Lung (tissue), 12 donors: Measurements from ENCODE around the gene DST. TPM values are rescaled to one million over a fixed set of nuclear protein-coding genes. Genes with fewer than 3 reads are reported as not detected.

ENCODE experiments used
- ATAC-seq: fragments of 200-7000 bp; cut with Tn5 transposase; one replicate; pipeline ENCODE4 v1.9.1; 2020; ENCODE audit warnings: moderate number of reproducible peaks; ENCODE audit not compliant: insufficient read depth, low FRiP score
- DNase-seq, 3 donors: peaks; one replicate each; pipeline ENCODE4 v3.0.0-alpha.2; 2013 to 2017
- H3K27ac ChIP-seq, 2 donors: one replicate each; pipeline ENCODE4 v1.5.1; 2013; ENCODE audit warnings: mild to moderate bottlenecking in 2 of 2, moderate library complexity in 2 of 2, control low read depth in 1 of 2, inconsistent platforms in 1 of 2, low read depth in 1 of 2, low read length in 1 of 2
- H3K27me3 ChIP-seq, 3 donors: one replicate each; pipeline ENCODE4 v1.5.1; 2013; ENCODE audit warnings: low read length in 2 of 3; ENCODE audit not compliant: control insufficient read depth in 3 of 3, insufficient read depth in 3 of 3
- H3K36me3 ChIP-seq, 4 donors: one replicate each; pipeline ENCODE4 v1.5.1; 2013; ENCODE audit warnings: low read length in 4 of 4, mild to moderate bottlenecking in 1 of 4, moderate library complexity in 1 of 4; ENCODE audit not compliant: control insufficient read depth in 4 of 4, insufficient read depth in 4 of 4
- H3K4me1 ChIP-seq, 5 donors: one replicate each; pipeline ENCODE4 v1.5.1; 2013; ENCODE audit warnings: low read length in 5 of 5, mild to moderate bottlenecking in 2 of 5, moderate library complexity in 1 of 5; ENCODE audit not compliant: control insufficient read depth in 5 of 5, insufficient read depth in 5 of 5
- H3K4me3 ChIP-seq: one replicate; pipeline ENCODE4 v1.5.1; 2013; ENCODE audit warnings: mild to moderate bottlenecking, control low read depth, moderate library complexity
- H3K9ac ChIP-seq, 2 donors: one replicate each; pipeline ENCODE4 v1.5.1; 2013; ENCODE audit warnings: low read length in 2 of 2, control low read depth in 1 of 2; ENCODE audit not compliant: insufficient read depth in 1 of 2
- H3K9me3 ChIP-seq, 4 donors: one replicate each; pipeline ENCODE4 v1.5.1; 2013; ENCODE audit warnings: low read length in 3 of 4, mild to moderate bottlenecking in 1 of 4, moderate library complexity in 1 of 4; ENCODE audit not compliant: control insufficient read depth in 4 of 4, insufficient read depth in 3 of 4
- CTCF ChIP-seq: IDR thresholded peaks from 2 replicates; pipeline ENCODE4 v1.5.1; 2012; ENCODE audit warnings: mild to moderate bottlenecking; ENCODE audit errors: control extremely low read depth, extremely low read depth
- WGBS, 2 donors: extraction: QIAGEN DNeasy Blood & Tissue Kit; methylation state at CpG; one replicate each; pipeline ENCODE4 v1.1.7; 2013; 5-methylcytosine and 5-hydroxymethylcytosine counted together
- polyA plus RNA-seq, 2 donors: library from polyadenylated mRNA; stranded (reverse); fragments of 200-250 nt; gene quantifications; one replicate each; pipeline ENCODE4 v1.2.1, GENCODE V29; 2013
- total RNA-seq, 2 donors: library from RNA; depleted of rRNA in 1 of 2; stranded (reverse); fragments of >200 nt in 1 of 2; gene quantifications; one replicate each; pipeline ENCODE4 v1.2.1, GENCODE V29; 2014 to 2021
- donor health status: control.
- donor health status: control.
- donor health status: Bipolar disorder and iron deficiency.
- donor health status: healthy.
- donor health status: DM: yes; HTN: yes; CAD: no.

Gene DST
- total and polyA plus RNA-seq, 4 donors, result 40.7 to 835 (median 201) TPM

DNA sequence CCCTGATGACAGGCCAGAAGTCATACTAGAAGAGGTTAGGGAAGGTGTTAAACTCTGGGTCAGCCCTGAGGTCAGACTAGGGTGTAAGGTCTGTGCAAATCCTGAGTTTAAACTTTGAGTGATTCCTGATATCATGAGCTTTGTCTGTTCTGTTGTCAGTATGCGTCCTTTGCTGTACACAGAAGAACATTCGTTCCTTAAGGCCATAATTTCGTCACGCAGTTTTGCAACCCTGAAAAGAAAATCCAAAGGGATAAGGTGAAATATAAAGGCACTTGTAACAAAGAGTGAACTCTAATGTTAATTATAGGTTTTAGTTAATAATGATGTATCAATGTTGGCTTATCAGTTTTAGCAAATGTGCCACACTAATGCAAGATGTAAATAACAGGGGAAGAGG, 2.3 kb downstream of the DST start:
- no peaks in the 10 kb centered on the region for H3K27me3 ChIP-seq
- TF ChIP-seq CTCF, result no peak
- peaks cover 0 to 3% (median 0%) of the 10 kb centered on the region in 5 donors for H3K4me1 ChIP-seq
- H3K27ac ChIP-seq, result no peak overlapping the region
- DNase-seq, result no peak
- H3K9ac ChIP-seq, result no peak overlapping the region
- peaks cover 2 to 32% (median 12%) of the 10 kb centered on the region in 4 donors for H3K36me3 ChIP-seq
- no peaks in the 10 kb centered on the region for H3K9me3 ChIP-seq
- no peak overlapping the region for H3K4me3 ChIP-seq
- no peak for ATAC-seq
- 87 to 92% methylated on average over 4 of the region's 4 CpGs for WGBS, 2 donors

DNA sequence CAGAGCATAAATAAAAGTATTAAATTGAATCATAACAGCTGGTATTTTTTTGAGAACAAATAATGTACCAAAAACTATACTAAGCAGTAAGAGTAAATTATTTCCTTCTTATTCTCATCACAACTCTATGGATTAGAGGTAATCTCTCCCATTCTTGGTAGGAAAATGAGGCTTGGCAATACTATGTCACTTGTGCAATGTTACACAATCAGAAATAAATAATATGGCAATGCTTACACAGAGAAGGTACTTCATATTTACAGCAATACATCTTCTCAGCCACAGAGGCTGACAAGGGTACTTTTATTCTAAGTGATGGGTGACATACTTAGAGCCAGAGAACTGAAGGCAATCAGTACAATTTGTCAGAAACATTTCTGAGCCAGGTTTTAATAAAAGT, 3.9 kb downstream of the DST start:
- no peak for DNase-seq
- no peak for TF ChIP-seq CTCF
- H3K9me3 ChIP-seq, result no peaks in the 10 kb centered on the region
- H3K4me3 ChIP-seq, result no peak overlapping the region
- no peak overlapping the region for H3K9ac ChIP-seq
- peaks cover 1 to 39% (median 21%) of the 10 kb centered on the region in 4 donors for H3K36me3 ChIP-seq
- no peaks in the 10 kb centered on the region for H3K27me3 ChIP-seq
- H3K27ac ChIP-seq, result no peak overlapping the region
- peaks cover 0 to 3% (median 0%) of the 10 kb centered on the region in 5 donors for H3K4me1 ChIP-seq
- ATAC-seq, result no peak

- Histone ChIP-seq H3K9ac (no peak overlapping the region), H3K27ac (no peak overlapping the region), H3K4me3 (no peak overlapping the region), H3K4me1 (no peaks in the 10 kb centered on the region), H3K9me3 (no peaks in the 10 kb centered on the region), H3K36me3 (peaks cover 2 to 44% (median 24%) of the 10 kb centered on the region in 4 donors), H3K27me3 (no peaks in the 10 kb centered on the region)
- 7 to 21% methylated on average over 2 of the region's 2 CpGs for WGBS, 2 donors
- ATAC-seq (no peak), DNase-seq (peak in 2 of 3 donors; percentile 79 to 88)
- TF ChIP-seq CTCF, result peak; percentile 30
These were observed 5.0 kb downstream of the DST start for GRCh38 chr6:56637640-56638039.

DNA sequence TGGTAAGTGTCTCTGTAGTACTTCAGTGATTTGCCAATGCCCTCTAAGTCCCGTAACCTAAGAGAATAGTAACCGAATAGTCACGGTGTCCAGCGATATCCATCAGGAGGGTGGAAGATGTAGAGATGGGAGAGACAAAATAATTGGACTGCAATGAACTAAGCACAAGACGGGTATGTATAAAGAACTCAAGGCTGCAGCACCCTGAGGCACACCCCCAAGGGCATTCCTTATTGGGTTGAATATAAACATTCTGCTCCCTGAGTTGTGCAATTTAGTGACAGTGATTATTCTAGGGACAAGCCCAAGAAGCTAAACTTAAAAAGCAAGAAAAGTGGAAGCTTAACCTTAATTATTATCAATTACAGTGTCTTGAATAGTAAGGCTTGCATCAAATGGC, 14.6 kb downstream of the DST start:
- WGBS, 2 donors, result 92 to 94% methylated on average over 5 of the region's 5 CpGs
- Histone ChIP-seq H3K9ac (no peak overlapping the region), H3K9me3 (no peaks in the 10 kb centered on the region), H3K36me3 (peaks cover 0 to 46% (median 24%) of the 10 kb centered on the region in 4 donors), H3K4me1 (no peaks in the 10 kb centered on the region), H3K4me3 (no peak overlapping the region), H3K27me3 (no peaks in the 10 kb centered on the region), H3K27ac (no peak overlapping the region)
- DNase-seq (no peak), ATAC-seq (no peak)
- no peak for TF ChIP-seq CTCF
